GM23248 (cell line): ENCODE results near the gene GPR65. TPM values are rescaled to one million over a fixed set of nuclear protein-coding genes. Genes with fewer than 3 reads are reported as not detected.
A peak's percentile ranks its signal among the peaks of the same experiment; 100 is the strongest.

ENCODE experiments used
- DNase-seq: peaks from one replicate; pipeline ENCODE4 v3.0.0-alpha.2; 2015
- H2AFZ ChIP-seq: fragments of 200-600 bp; sonication (generic); 2 replicates; pipeline ENCODE4 v1.6.1; 2016; ENCODE audit warnings: antibody characterized with exemption
- H3F3A ChIP-seq: fragments of 200-600 bp; sonication (generic); 2 replicates; pipeline ENCODE4 v1.6.1; 2016; ENCODE audit warnings: mild to moderate bottlenecking, antibody characterized with exemption, mixed run types; ENCODE audit not compliant: insufficient read depth
- H3K27ac ChIP-seq: fragments of 200-600 bp; sonication (generic); 2 replicates; pipeline ENCODE4 v1.5.1; 2016; ENCODE audit warnings: mild to moderate bottlenecking
- H3K27me3 ChIP-seq: fragments of 200-600 bp; sonication (generic); replicated peaks from 2 replicates; pipeline ENCODE4 v1.6.1; 2016; ENCODE audit warnings: mild to moderate bottlenecking; ENCODE audit not compliant: insufficient read depth
- H3K36me3 ChIP-seq: fragments of 200-600 bp; sonication (generic); 2 replicates; pipeline ENCODE4 v1.6.1; 2016; ENCODE audit warnings: low read depth, mild to moderate bottlenecking
- H3K4me1 ChIP-seq: fragments of 200-600 bp; sonication (generic); 2 replicates; pipeline ENCODE4 v1.6.1; 2016; ENCODE audit warnings: mild to moderate bottlenecking; ENCODE audit not compliant: insufficient read depth
- H3K4me2 ChIP-seq: fragments of 200-600 bp; sonication (generic); one replicate; pipeline ENCODE4 v1.6.1; 2016; ENCODE audit warnings: mild to moderate bottlenecking; ENCODE audit not compliant: unreplicated experiment
- H3K4me3 ChIP-seq: fragments of 200-600 bp; sonication (generic); 2 replicates; pipeline ENCODE4 v1.5.1; 2016; ENCODE audit warnings: mild to moderate bottlenecking
- H3K79me2 ChIP-seq: fragments of 200-600 bp; sonication (generic); 2 replicates; pipeline ENCODE4 v1.6.1; 2016; ENCODE audit warnings: mild to moderate bottlenecking; ENCODE audit not compliant: insufficient read depth
- H3K9ac ChIP-seq: fragments of 200-600 bp; sonication (generic); 2 replicates; pipeline ENCODE4 v1.6.1; 2016; ENCODE audit warnings: mild to moderate bottlenecking
- H3K9me2 ChIP-seq: fragments of 200-600 bp; sonication (generic); 2 replicates; pipeline ENCODE4 v1.6.1; 2016; ENCODE audit warnings: mixed run types, mild to moderate bottlenecking, moderate library complexity; ENCODE audit not compliant: insufficient read depth
- H3K9me3 ChIP-seq: fragments of 200-600 bp; sonication (generic); one replicate; pipeline ENCODE4 v1.6.1; 2017; ENCODE audit warnings: low read depth
- H4K20me1 ChIP-seq: fragments of 200-600 bp; sonication (generic); 2 replicates; pipeline ENCODE4 v1.6.0; 2016; ENCODE audit not compliant: insufficient read depth
- EZH2 ChIP-seq: fragments of 200-600 bp; sonication (generic); IDR thresholded peaks from 2 replicates; pipeline ENCODE4 v1.6.1; 2018; ENCODE audit warnings: antibody characterized with exemption, mild to moderate bottlenecking; ENCODE audit not compliant: insufficient read depth, poor library complexity, severe bottlenecking
- EZH2phosphoT487 ChIP-seq: fragments of 200-600 bp; sonication (generic); IDR thresholded peaks from 2 replicates; pipeline ENCODE4 v1.6.1; 2018; ENCODE audit warnings: antibody characterized with exemption, moderate library complexity, mild to moderate bottlenecking, low read depth; ENCODE audit not compliant: insufficient read depth
- WGBS, 2 experiments: methylation state at CpG; one replicate each; pipeline ENCODE4 v1.1.6; 2015 to 2017; ENCODE audit warnings: low lambda C conversion rate in 2 of 2, low coverage in 1 of 2; ENCODE audit errors: missing lambda C conversion rate in 2 of 2; 5-methylcytosine and 5-hydroxymethylcytosine counted together
- in situ Hi-C: fragments of 300-500 bp; cut with MboI; formaldehyde crosslinking; loops from 2 replicates; pipeline ENCODE4 v1.15.0; 2020
- polyA plus RNA-seq: library from polyadenylated mRNA; unstranded; fragments of >200 nt; fragmentation: Nextera tagmentation; extraction: Ambion mirVana; gene quantifications from 2 replicates; pipeline ENCODE4 v1.2.1, GENCODE V29; 2016
- total RNA-seq: library from RNA; depleted of rRNA; stranded (reverse); fragments of >200 nt; shearing (Covaris generic); gene quantifications from 2 replicates; pipeline ENCODE4 v1.2.3, GENCODE V29; 2014

Gene GPR65
- total and polyA plus RNA-seq, 2 experiments from 2014 or later: 0.06 to 0.22 TPM

DNA sequence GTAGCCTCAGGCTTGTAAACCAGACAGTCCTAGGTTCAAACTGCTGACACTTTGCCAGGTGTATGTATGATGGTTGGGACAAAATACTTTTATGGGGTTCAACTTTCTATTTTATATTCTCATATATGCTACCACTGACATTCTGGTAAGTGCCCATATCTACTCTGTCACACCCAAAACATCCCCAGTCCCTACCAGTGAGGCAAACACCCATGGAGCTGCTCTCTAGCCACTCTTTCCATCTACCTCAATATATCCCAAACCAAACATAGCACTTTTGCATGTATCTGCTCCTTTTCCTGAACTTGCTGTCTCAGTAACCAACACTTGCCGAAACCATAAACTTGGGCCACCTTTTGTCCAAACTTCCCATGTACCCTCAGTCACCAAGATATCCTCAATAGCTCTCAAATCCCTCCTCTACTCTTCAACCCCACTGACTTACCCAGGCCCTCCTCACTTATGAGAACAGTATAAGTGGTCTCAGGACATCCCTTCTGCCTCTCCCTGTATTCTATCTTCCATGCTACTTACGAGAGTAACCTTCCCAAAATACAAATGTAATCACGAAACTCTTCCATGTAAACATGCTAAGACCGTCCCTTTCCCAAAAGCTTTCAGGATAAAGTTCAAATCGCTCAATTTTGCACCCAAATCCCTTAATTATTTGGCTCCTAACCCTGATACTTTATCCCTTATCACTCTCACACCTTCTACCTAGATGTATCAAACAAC lies 15.5 kb upstream of the GPR65 start:
- Histone ChIP-seq H2AFZ (no peak overlapping the region), H3K36me3 (no peaks in the 10 kb centered on the region), H3K9me2 (no peaks in the 10 kb centered on the region), H3K9me3 (no peaks in the 10 kb centered on the region), H3K4me2 (no peak overlapping the region), H3K27me3 (no peaks in the 10 kb centered on the region), H4K20me1 (no peaks in the 10 kb centered on the region), H3K4me3 (no peak overlapping the region), H3K27ac (no peak overlapping the region), H3K9ac (no peak overlapping the region), H3F3A (peaks cover 10% of the 10 kb centered on the region; the same call in 1 of the 2 replicates), H3K79me2 (no peaks in the 10 kb centered on the region), H3K4me1 (peaks cover 15% of the 10 kb centered on the region; the same call in 1 of the 2 replicates)
- in situ Hi-C loops: no loop called here
- WGBS, 2 experiments: 96 to 97% methylated on average over 5 of the region's 5 CpGs
- no peak for DNase-seq
- no peak for TF ChIP-seq EZH2phosphoT487
- TF ChIP-seq EZH2: no peak

- no peaks in the 10 kb centered on the region for H3K9me2 ChIP-seq
- TF ChIP-seq EZH2phosphoT487: no peak
- no peak for TF ChIP-seq EZH2
- no peaks in the 10 kb centered on the region for H3K36me3 ChIP-seq
- peaks cover 10% of the 10 kb centered on the region; the same call in 1 of the 2 replicates for H3F3A ChIP-seq
- no peaks in the 10 kb centered on the region for H4K20me1 ChIP-seq
- no peaks in the 10 kb centered on the region for H3K27me3 ChIP-seq
- H2AFZ ChIP-seq: no peak overlapping the region
- peaks cover 15% of the 10 kb centered on the region; the same call in 1 of the 2 replicates for H3K4me1 ChIP-seq
- no peaks in the 10 kb centered on the region for H3K9me3 ChIP-seq
- H3K9ac ChIP-seq: no peak overlapping the region
- no peak overlapping the region for H3K4me2 ChIP-seq
- WGBS, 2 experiments: 96 to 100% methylated on average over 2 of the region's 2 CpGs
- DNase-seq: no peak
- H3K4me3 ChIP-seq: no peak overlapping the region
- no peaks in the 10 kb centered on the region for H3K79me2 ChIP-seq
- H3K27ac ChIP-seq: no peak overlapping the region
- in situ Hi-C loops: no loop called here
These were observed 15.0 kb upstream of the GPR65 start for GRCh38 chr14:87989956-87990299.

- Histone ChIP-seq H2AFZ (no peak overlapping the region), H3K79me2 (no peaks in the 10 kb centered on the region), H3K9ac (no peak overlapping the region), H3K4me1 (peaks cover 15% of the 10 kb centered on the region; the same call in 1 of the 2 replicates), H4K20me1 (no peaks in the 10 kb centered on the region), H3K4me3 (no peak overlapping the region), H3F3A (peaks cover 10% of the 10 kb centered on the region; the same call in 1 of the 2 replicates), H3K36me3 (no peaks in the 10 kb centered on the region), H3K27me3 (no peaks in the 10 kb centered on the region), H3K27ac (no peak overlapping the region), H3K4me2 (no peak overlapping the region), H3K9me2 (no peaks in the 10 kb centered on the region), H3K9me3 (no peaks in the 10 kb centered on the region)
- in situ Hi-C loops: no loop called here
- TF ChIP-seq EZH2phosphoT487: no peak
- TF ChIP-seq EZH2: no peak
- DNase-seq: no peak
- WGBS, 2 experiments: 76 to 77% methylated on average over 4 of the region's 4 CpGs
These were observed 14.3 kb upstream of the GPR65 start for GRCh38 chr14:87990682-87991081.

- H3K79me2 ChIP-seq: no peaks in the 10 kb centered on the region
- H3K4me2 ChIP-seq: peak overlapping the region; percentile 67
- no peaks in the 10 kb centered on the region for H3K27me3 ChIP-seq
- 1 to 5% methylated on average over 20 of the region's 20 CpGs for WGBS, 2 experiments
- in situ Hi-C loops: no loop called here
- H3K9me2 ChIP-seq: no peaks in the 10 kb centered on the region
- no peaks in the 10 kb centered on the region for H4K20me1 ChIP-seq
- H3K9ac ChIP-seq: peak overlapping the region; percentile 84
- peak; percentile 66 for DNase-seq
- H3K4me3 ChIP-seq: peak overlapping the region; percentile 74
- no peak for TF ChIP-seq EZH2
- TF ChIP-seq EZH2phosphoT487: no peak
- H3K9me3 ChIP-seq: no peaks in the 10 kb centered on the region
- peaks cover 15% of the 10 kb centered on the region; the same call in 1 of the 2 replicates for H3K4me1 ChIP-seq
- H3F3A ChIP-seq: peaks cover 10% of the 10 kb centered on the region; the same call in 1 of the 2 replicates
- H3K27ac ChIP-seq: peak overlapping the region; percentile 80
- peak overlapping the region; percentile 94 for H2AFZ ChIP-seq
- H3K36me3 ChIP-seq: no peaks in the 10 kb centered on the region
These were observed 12.6 kb upstream of the GPR65 start for GRCh38 chr14:87992346-87992717.
